SK-N-MC (cell line): ENCODE data around the gene GRAMD2B.

Experiments
- EZH2 ChIP-seq: fragments of 200-600 bp; sonication (generic); IDR thresholded peaks from one replicate; pipeline ENCODE4 v1.6.1; 2017; ENCODE audit warnings: antibody characterized with exemption
- POLR2AphosphoS5 ChIP-seq: IDR thresholded peaks from 2 replicates; pipeline ENCODE4 v1.6.1; 2012; ENCODE audit warnings: mild to moderate bottlenecking, low read depth, low read length, borderline replicate concordance

GRCh38 chr5:126535856-126536545 lies 112.8 kb downstream of the GRAMD2B start:
- TF ChIP-seq POLR2AphosphoS5 = no peak
- TF ChIP-seq EZH2 = no peak
